Mammary microvascular endothelial cell (primary cell): Measurements from ENCODE around the gene SARNP. TPM values are rescaled to one million over a fixed set of nuclear protein-coding genes. Genes with fewer than 3 reads are reported as not detected.

ENCODE experiments used
- total RNA-seq: library from RNA; depleted of rRNA; stranded (reverse); fragments of >200 nt; gene quantifications from 2 replicates; pipeline ENCODE4 v1.2.3, GENCODE V29; 2015

The SARNP gene, protein sequence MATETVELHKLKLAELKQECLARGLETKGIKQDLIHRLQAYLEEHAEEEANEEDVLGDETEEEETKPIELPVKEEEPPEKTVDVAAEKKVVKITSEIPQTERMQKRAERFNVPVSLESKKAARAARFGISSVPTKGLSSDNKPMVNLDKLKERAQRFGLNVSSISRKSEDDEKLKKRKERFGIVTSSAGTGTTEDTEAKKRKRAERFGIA
- total RNA-seq, result 132 and 161 TPM in 2 replicates

DNA sequence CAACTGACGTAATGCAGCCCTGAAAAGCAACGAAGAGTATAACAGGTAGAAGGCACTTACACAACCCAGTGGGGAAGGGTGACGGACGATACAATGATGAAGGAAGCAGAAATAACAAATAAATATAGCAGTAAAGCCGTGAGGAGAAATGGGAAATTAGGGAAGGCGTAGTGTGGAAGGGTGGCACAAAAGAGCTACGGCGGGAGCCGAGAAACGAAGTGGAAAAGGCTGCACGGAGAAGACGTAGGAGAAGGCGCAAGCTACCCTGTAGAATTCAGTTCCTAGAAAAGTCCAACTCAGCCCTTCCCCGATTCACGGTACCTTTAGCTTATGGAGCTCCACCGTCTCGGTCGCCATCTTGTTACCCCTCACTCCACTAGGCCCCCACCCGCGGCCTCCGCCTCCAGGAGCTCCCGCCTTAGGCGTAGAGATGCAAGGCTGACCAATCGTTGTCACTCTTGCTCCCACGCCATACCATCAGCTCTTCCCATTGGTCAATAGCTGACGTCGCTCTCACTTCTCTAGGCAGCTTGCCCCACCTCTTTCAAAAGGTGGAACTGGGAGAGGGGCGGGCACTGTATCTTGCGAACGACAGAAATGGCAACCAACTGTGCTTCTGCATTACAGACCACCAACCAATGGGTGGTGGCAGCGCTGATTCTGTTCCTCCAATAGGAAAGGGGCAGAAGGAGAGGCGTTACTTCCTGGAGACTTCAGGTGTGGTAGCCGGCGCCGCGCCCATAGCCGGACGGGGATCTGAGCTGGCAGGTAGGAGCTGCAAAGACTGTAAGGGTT lies at the start of gene SARNP, which contains the start of gene ORMDL2:
TSS of gene SARNP (minus strand) at position 380 of the 795 bp plus-strand sequence. CDS start at position 357, 23 bp downstream.
TSS of gene ORMDL2 (plus strand) at position 697 of the 795 bp plus-strand sequence. CDS start 959 bp downstream, outside the sequence.

DNA sequence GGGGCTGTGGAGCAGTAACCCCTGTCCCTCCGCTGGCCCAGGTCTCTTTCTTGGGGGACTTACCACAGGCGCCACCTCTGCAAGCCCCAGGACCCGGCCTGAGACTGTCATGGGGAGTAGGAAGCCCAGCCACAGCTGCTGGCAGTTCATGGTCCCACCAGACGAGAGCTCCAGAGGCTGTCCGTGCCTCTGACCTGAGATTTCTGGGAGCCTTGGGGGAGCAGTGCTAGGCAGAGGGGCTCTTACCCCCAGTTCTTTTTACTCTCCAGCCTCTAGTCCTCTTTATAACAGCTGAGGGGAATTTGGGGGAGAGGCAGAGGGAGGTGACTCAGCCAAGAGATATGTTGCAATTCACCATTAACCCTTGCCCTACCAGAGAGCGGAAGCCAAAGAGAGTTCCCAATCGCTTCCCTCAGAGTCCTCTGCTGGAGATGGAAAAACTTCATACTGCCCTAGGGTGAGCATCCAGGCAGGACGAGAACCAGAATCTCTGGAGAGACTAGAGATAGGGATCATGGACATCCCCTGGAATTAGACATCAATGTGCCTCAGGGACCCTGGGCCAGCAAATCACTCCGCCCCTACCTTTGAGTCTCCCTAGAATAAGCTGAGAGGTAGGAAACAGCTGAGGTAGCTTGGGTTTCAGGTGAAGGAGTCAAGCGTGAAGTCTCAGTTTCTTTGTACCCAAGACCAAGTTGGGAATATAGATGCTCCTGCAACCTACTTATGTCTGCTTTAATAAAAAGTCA lies 25.3 kb upstream of the SARNP start, which contains the start of gene MMP19:
TSS of gene MMP19 (minus strand) at position 256 of the 749 bp plus-strand sequence. CDS start at position 150, 106 bp downstream.

DNA sequence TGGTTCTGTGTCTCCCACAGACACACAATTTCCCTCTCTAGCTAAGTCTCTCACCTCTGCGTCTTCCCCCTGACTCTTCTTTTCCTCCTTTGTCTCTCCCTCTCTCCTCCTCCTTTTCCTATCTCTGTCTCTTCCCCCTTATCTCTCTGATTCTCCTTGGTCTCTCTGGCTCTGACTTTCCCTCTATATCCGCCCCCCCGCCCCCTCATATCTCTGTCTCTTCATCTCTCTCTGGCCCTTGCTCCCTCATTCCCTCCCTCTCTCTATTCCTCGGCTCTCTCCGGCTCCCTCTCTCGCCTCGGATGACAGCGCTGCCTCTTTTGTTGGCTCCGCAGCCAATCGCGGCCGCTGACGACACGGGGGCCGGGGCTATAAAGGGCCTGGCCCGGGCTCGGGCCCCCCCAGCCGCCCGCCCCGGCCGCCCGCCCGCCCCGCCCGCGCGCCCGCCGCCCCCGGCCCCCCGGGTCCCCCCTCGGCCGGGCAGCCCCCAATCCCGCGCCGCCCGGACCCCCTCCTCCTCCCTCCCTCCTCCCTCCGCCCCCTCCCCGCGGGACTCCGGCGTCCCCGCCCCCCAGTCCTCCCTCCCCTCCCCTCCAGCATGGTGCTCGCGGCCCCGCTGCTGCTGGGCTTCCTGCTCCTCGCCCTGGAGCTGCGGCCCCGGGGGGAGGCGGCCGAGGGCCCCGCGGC lies 74.7 kb downstream of the SARNP start, which contains the start of gene GDF11:
TSS of gene GDF11 (plus strand) at position 404 of the 687 bp plus-strand sequence. CDS start at position 599, 195 bp downstream.

DNA sequence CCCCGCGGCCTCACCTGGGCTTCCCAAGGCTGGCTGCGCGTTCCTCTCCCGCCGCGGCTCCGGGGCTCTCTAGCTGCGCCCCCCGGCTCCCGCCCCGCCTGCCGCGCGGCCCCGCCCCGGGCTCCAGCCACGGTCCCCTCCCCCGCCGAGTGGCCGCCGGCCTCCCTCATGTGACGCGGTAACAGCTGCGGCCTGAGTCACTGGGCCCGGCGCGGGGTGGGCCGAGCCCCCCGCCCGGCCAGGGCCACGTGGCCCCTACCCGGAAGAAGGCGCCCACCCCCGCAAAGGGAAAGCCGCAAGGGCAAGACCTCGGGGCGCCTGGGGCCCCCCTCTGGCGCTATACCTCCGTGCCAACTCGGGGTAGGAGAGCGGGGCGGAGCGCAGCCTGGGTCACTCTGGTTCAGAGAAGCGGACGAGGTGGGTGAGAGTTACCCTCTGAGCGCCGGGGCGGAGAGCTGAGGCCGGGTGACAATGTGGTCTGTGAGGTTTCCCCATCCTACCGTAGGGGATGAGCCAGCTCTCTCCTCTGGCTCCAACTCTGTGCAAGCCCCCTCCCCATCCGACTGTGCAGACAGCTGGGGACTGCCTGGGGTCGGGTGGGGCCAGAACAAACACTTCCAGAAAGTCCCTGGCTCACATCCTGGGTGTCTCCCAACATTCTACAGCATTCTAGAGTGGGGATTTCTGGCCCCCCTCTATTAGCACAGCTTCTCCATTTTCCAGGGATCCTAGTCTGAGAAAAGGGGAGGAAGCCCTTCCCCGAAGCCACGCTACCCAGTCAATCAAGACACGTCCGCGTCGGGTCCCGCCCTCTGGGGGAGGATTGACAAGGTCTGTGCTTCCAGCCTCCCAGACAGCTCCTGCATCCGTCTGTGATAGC lies 88.3 kb downstream of the SARNP start, which contains the start of gene CD63:
TSS of gene CD63 (minus strand) at position 71 of the 880 bp plus-strand sequence. CDS start 668 bp downstream, outside the sequence.

DNA sequence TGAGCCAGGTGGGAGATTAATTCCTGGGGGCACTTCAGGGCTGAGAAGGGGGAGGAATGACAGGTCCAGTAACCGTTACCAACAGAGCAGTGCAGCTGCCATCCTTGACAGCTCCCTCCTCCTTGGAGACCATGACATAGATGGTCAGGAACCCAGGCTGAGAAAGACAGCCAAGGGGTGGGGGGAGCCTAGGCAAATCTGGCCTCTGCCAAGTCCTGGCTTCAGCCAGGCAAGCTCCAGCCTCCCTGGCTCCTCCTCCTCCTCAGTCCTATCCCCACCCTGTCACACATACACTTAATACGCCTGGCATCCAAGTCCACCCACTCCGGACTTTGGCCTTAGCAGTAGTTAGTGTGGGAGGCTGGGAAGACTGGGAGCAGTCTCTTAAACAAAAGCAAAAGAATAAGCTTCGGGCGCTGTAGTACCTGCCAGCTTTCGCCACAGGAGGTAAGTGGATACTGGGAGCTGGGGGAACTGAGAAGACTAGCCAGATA lies 97.4 kb downstream of the SARNP start, which contains the start of gene RDH5:
TSS of gene RDH5 (plus strand) at position 323 of the 494 bp plus-strand sequence. CDS start 792 bp downstream, outside the sequence.

DNA sequence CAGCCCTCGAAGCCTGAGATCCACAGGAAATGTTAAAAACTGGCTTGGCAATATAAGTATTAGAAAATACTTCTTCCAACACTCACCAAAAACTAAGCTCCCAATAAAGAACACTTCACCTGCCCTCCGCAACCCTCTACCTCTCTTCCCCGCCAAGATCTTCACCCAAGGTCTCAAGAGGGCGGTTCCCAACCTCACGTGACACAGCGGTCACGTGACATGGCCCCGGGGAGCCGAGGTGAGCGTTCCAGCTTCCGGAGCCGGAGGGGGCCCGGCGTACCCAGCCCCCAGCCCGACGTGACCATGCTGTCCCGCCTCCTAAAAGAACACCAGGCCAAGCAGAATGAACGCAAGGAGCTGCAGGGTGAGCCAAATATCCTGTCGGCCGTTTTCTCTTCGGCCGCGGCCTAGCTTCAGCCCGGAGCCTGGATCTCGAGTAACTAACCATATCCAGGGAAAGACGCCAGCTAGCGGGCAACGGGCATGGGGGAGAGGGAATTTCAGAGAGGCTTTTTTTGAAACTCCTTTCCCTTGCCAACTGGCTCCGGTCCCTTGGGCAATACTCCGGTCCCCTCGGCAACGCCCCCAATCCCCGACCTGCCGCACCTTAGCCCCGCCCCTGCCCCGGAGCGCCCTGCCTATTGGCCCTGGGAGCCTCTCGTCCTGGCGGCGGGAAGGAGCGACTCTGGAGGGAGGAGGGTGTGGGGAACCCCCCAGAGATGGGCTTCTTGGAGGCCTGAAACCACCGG lies 101.5 kb downstream of the SARNP start, which contains the start of gene BLOC1S1:
TSS of gene BLOC1S1 (plus strand) at position 214 of the 749 bp plus-strand sequence. CDS start at position 220, 6 bp downstream.

DNA sequence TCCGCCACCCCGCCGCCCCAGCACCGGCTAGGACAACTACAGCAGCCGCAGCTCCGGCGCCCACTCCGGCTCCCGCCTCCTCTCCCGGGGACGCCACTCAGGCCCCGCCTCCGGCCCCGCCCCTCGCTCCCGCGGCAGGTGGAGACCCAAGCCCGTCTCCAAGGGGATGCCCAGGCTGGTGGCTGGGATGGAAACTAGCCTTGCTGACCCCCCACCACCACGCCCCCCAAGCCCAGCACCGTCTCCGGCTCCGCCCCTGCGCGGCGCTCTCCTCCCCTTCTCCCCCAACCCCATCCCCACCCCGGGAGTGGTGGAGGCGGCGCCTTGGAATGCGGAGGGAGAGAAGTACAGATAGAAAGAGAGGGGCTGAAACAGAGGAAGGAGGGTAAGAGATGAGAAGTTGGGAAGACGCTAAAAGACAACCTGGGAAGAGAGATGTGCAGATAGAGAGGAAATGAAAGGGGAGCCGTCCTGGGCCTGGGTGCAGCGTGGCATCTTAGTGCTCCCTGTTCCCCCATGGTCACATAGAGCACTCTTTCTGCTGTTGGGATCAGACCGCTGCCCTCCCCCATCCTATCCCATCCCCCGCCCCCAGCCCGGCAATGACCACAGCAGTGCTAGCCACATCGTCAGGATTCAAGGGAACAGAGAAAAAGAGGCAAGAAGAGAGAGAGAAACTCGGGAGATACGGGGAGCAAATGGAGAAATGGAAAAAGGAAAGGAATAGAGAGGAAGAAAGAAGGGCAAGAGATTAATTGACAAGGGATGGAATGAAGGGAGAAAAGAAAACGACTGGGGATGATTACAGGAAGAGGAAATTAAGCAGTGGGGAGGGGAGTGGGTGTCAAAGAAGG lies 109.5 kb downstream of the SARNP start, which contains the start of gene ITGA7:
TSS of gene ITGA7 (minus strand) at position 64 of the 854 bp plus-strand sequence. CDS start 222 bp downstream, outside the sequence.

Other genes with a start within 250 kb of the SARNP start
- gene OR2AP1, start 245.3 kb downstream of the SARNP start, total RNA-seq, result not detected in 2 replicates
- gene OR10P1, start 180.8 kb downstream of the SARNP start, total RNA-seq, result not detected in 2 replicates
- gene ITGA7, start 109.8 kb downstream of the SARNP start, total RNA-seq, result 0.07 and 0.30 TPM in 2 replicates
- gene BLOC1S1, start 101.7 kb downstream of the SARNP start, total RNA-seq, result 155 and 161 TPM in 2 replicates
- gene RDH5, start 97.3 kb downstream of the SARNP start, total RNA-seq, result 0.67 and 3.0 TPM in 2 replicates
- 720 and 809 TPM in 2 replicates for gene CD63, start 88.7 kb downstream of the SARNP start, total RNA-seq
- gene GDF11, start 74.6 kb downstream of the SARNP start, total RNA-seq, result 2.5 and 3.3 TPM in 2 replicates
- gene ORMDL2, start 317 bp upstream of the SARNP start, total RNA-seq, result 37.3 and 40.5 TPM in 2 replicates
- gene DNAJC14, start 11.9 kb upstream of the SARNP start, total RNA-seq, result 30.0 and 31.7 TPM in 2 replicates
- gene MMP19, start 25.2 kb upstream of the SARNP start, total RNA-seq, result 2.3 and 3.5 TPM in 2 replicates
- gene PYM1, start 110.2 kb upstream of the SARNP start, total RNA-seq, result 32.3 and 41.1 TPM in 2 replicates
- gene DGKA, start 113.4 kb upstream of the SARNP start, total RNA-seq, result 31.7 and 41.1 TPM in 2 replicates
- gene PMEL, start 148.3 kb upstream of the SARNP start, total RNA-seq, result 0.69 TPM in 1 of 2 replicates, not detected in the other
- 44.6 and 46.3 TPM in 2 replicates for gene CDK2, start 149.1 kb upstream of the SARNP start, total RNA-seq
- gene RAB5B, start 156.4 kb upstream of the SARNP start, total RNA-seq, result 49.1 and 52.2 TPM in 2 replicates
- gene SUOX, start 179.6 kb upstream of the SARNP start, total RNA-seq, result 16.3 and 18.0 TPM in 2 replicates
- gene IKZF4, start 203.3 kb upstream of the SARNP start, total RNA-seq, result 0.49 and 0.60 TPM in 2 replicates
- gene RPS26, start 224.2 kb upstream of the SARNP start, total RNA-seq, result 2,120 and 2,289 TPM in 2 replicates